H9 (cell line): ENCODE data around the gene OOSP4A. TPM values are rescaled to one million over a fixed set of nuclear protein-coding genes. Genes with fewer than 3 reads are reported as not detected.
A peak's percentile ranks its signal among the peaks of the same experiment; 100 is the strongest.

Source experiments
- DNase-seq: peaks from one replicate; pipeline ENCODE4 v3.0.0-alpha.2; 2017
- H2AFZ ChIP-seq: one replicate; pipeline ENCODE4 v1.6.1; 2013; ENCODE audit warnings: mild to moderate bottlenecking, low read length, control low read depth, moderate library complexity
- H2AK5ac ChIP-seq: 2 replicates; pipeline ENCODE4 v1.6.1; 2013; ENCODE audit warnings: low read length, control low read depth, mixed read lengths; ENCODE audit not compliant: insufficient read length
- H2BK120ac ChIP-seq: one replicate; pipeline ENCODE4 v1.6.1; 2013; ENCODE audit warnings: low read depth, mild to moderate bottlenecking, low read length, control low read depth, inconsistent platforms; ENCODE audit not compliant: poor library complexity, severe bottlenecking
- H2BK12ac ChIP-seq: 2 replicates; pipeline ENCODE4 v1.6.1; 2013; ENCODE audit warnings: low read length, control low read depth, mixed read lengths, low read depth; ENCODE audit not compliant: insufficient read length
- H2BK15ac ChIP-seq: 2 replicates; pipeline ENCODE4 v1.6.1; 2013; ENCODE audit warnings: low read depth, low read length, control low read depth
- H2BK20ac ChIP-seq: one replicate; pipeline ENCODE4 v1.6.1; 2013; ENCODE audit warnings: low read depth, mild to moderate bottlenecking, low read length, control low read depth, inconsistent platforms; ENCODE audit not compliant: poor library complexity, severe bottlenecking
- H2BK5ac ChIP-seq: 2 replicates; pipeline ENCODE4 v1.6.1; 2013; ENCODE audit warnings: low read length, control low read depth, mixed read lengths; ENCODE audit not compliant: insufficient read length
- H3K14ac ChIP-seq: 2 replicates; pipeline ENCODE4 v1.6.1; 2013; ENCODE audit warnings: low read length, control low read depth; ENCODE audit not compliant: insufficient read depth
- H3K18ac ChIP-seq: 2 replicates; pipeline ENCODE4 v1.6.1; 2013; ENCODE audit warnings: low read depth, mild to moderate bottlenecking, mixed read lengths, low read length, control low read depth; ENCODE audit not compliant: insufficient read length
- H3K23ac ChIP-seq: 2 replicates; pipeline ENCODE4 v1.6.1; 2013; ENCODE audit warnings: low read length, control low read depth, mixed read lengths, low read depth; ENCODE audit not compliant: insufficient read length
- H3K23me2 ChIP-seq: 2 replicates; pipeline ENCODE4 v1.6.1; 2013; ENCODE audit warnings: low read depth, mild to moderate bottlenecking, mixed read lengths, low read length, control low read depth; ENCODE audit not compliant: insufficient read length, poor library complexity, severe bottlenecking
- H3K27ac ChIP-seq: 2 replicates; pipeline ENCODE4 v1.5.1; 2013; ENCODE audit warnings: low read length, control low read depth, mixed read lengths, low read depth; ENCODE audit not compliant: insufficient read length
- H3K27me3 ChIP-seq: 2 replicates; pipeline ENCODE4 v1.6.1; 2013; ENCODE audit warnings: low read length, control low read depth, inconsistent platforms; ENCODE audit not compliant: insufficient read depth
- H3K4ac ChIP-seq: 2 replicates; pipeline ENCODE4 v1.6.1; 2013; ENCODE audit warnings: low read depth, mild to moderate bottlenecking, control low read depth, inconsistent platforms, low read length, moderate library complexity
- H3K4me1 ChIP-seq: 2 replicates; pipeline ENCODE4 v1.6.1; 2013; ENCODE audit warnings: low read length, control low read depth, inconsistent platforms; ENCODE audit not compliant: insufficient read depth
- H3K4me2 ChIP-seq: 2 replicates; pipeline ENCODE4 v1.6.1; 2013; ENCODE audit warnings: low read length, control low read depth, mixed read lengths; ENCODE audit not compliant: insufficient read length, insufficient read depth
- H3K56ac ChIP-seq: 2 replicates; pipeline ENCODE4 v1.6.1; 2013; ENCODE audit warnings: low read depth, mild to moderate bottlenecking, mixed read lengths, low read length, control low read depth; ENCODE audit not compliant: insufficient read length
- H3K79me1 ChIP-seq: 2 replicates; pipeline ENCODE4 v1.6.1; 2013; ENCODE audit warnings: low read depth, mild to moderate bottlenecking, moderate library complexity, low read length, control low read depth, inconsistent platforms; ENCODE audit not compliant: insufficient read depth, poor library complexity, severe bottlenecking
- H3K79me2 ChIP-seq: 2 replicates; pipeline ENCODE4 v1.6.1; 2013; ENCODE audit warnings: low read length, control low read depth, inconsistent platforms; ENCODE audit not compliant: insufficient read depth
- H3K9ac ChIP-seq: 2 replicates; pipeline ENCODE4 v1.6.1; 2013; ENCODE audit warnings: low read length, control low read depth, mixed read lengths; ENCODE audit not compliant: insufficient read length; ENCODE audit errors: extremely low read depth
- H3K9me3 ChIP-seq: one replicate; pipeline ENCODE4 v1.6.1; 2013; ENCODE audit warnings: low read depth, low read length, inconsistent platforms; ENCODE audit not compliant: control insufficient read depth
- H3T11ph ChIP-seq: one replicate; pipeline ENCODE4 v1.6.1; 2013; ENCODE audit warnings: mild to moderate bottlenecking, low read length, control low read depth, inconsistent platforms
- H4K20me1 ChIP-seq: one replicate; pipeline ENCODE4 v1.6.1; 2013; ENCODE audit not compliant: control insufficient read depth, insufficient read length, insufficient read depth
- H4K5ac ChIP-seq: 2 replicates; pipeline ENCODE4 v1.6.1; 2013; ENCODE audit warnings: low read depth, mild to moderate bottlenecking, mixed read lengths, low read length, control low read depth; ENCODE audit not compliant: insufficient read length
- H4K8ac ChIP-seq: replicated peaks from 2 replicates; pipeline ENCODE4 v1.6.1; 2013; ENCODE audit warnings: low read length, control low read depth, mixed read lengths, low read depth; ENCODE audit not compliant: insufficient read length
- H4K91ac ChIP-seq: 2 replicates; pipeline ENCODE4 v1.6.1; 2013; ENCODE audit warnings: low read depth, mild to moderate bottlenecking, moderate library complexity, mixed read lengths, low read length, control low read depth; ENCODE audit not compliant: insufficient read length
- H3K27ac Mint-ChIP-seq, 3 experiments: 2 replicates in 2 of 3; 3 replicates in 1 of 3; pipeline ENCODE4 v1.8.0; 2020 to 2021; ENCODE audit warnings: mixed read lengths in 3 of 3, mild to moderate bottlenecking in 1 of 3, moderate library complexity in 1 of 3
- H3K27me3 Mint-ChIP-seq: 2 replicates; pipeline ENCODE4 v1.8.0; 2021; ENCODE audit warnings: low read depth, mild to moderate bottlenecking, moderate library complexity, mixed read lengths
- H3K36me3 Mint-ChIP-seq, 3 experiments: 2 replicates in 2 of 3; 3 replicates in 1 of 3; pipeline ENCODE4 v1.8.0; 2020 to 2021; ENCODE audit warnings: low read depth in 3 of 3, mixed read lengths in 3 of 3; ENCODE audit not compliant: insufficient read depth in 1 of 3
- H3K4me1 Mint-ChIP-seq, 2 experiments: 2 replicates each; pipeline ENCODE4 v1.8.0; 2020; ENCODE audit warnings: mixed read lengths in 2 of 2
- H3K4me3 Mint-ChIP-seq, 2 experiments: 2 replicates in 1 of 2; 3 replicates in 1 of 2; pipeline ENCODE4 v1.8.0; 2020 to 2021; ENCODE audit warnings: mild to moderate bottlenecking in 2 of 2, mixed read lengths in 2 of 2, moderate library complexity in 1 of 2
- H3K9me3 Mint-ChIP-seq, 2 experiments: 2 replicates in 1 of 2; 3 replicates in 1 of 2; pipeline ENCODE4 v1.8.0; 2020; ENCODE audit warnings: mild to moderate bottlenecking in 2 of 2, mixed read lengths in 2 of 2, moderate library complexity in 1 of 2
- WGBS: extraction: QIAGEN DNeasy Blood & Tissue Kit; methylation state at CpG from one replicate; pipeline ENCODE4 v1.1.7; 2013; ENCODE audit warnings: missing lambda C conversion rate, low lambda C conversion rate, mixed read lengths; ENCODE audit not compliant: insufficient read length; ENCODE audit errors: extremely low coverage; 5-methylcytosine and 5-hydroxymethylcytosine counted together
- total RNA-seq: library from RNA; stranded (reverse); gene quantifications from 2 replicates; pipeline ENCODE4 v1.2.1, GENCODE V29; 2021
- TF ChIP-seq, protein P1 (sequence below): fragments of 200-600 bp; sonication (generic); conservative IDR thresholded peaks from 3 replicates; pipeline ENCODE4 v1.8.0; 2021; ENCODE audit warnings: antibody characterized with exemption, mild to moderate bottlenecking

OOSP4A gene
- total RNA-seq, 1 experiment from 2014 or later: not detected

DNA sequence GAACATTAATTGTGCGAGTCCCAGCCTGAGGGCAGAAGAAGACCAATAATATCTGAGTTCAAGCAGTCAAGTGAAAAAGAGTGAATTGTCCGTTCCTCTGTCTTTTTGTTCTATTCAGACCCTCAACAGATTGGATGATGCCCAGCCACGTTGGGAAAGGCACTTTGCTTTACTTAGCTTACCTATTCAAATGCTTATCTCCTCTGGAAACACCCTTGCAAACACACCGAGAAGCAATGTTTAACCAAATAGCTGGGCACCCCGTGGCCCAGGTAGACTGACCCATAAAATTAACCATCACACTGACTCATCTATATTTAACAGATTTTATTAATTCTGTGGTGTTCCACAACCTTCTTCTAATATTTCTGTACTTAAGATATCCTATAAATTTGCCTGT, 9.3 kb downstream of the OOSP4A start:
- H4K8ac ChIP-seq: no peak overlapping the region
- no peaks in the 10 kb centered on the region for H3K36me3 Mint-ChIP-seq
- H3K4me1 Mint-ChIP-seq: peaks cover 8 to 11% of the 10 kb centered on the region in 2 experiments
- no peaks in the 10 kb centered on the region for H3K27me3 Mint-ChIP-seq
- TF ChIP-seq, protein P1, sequence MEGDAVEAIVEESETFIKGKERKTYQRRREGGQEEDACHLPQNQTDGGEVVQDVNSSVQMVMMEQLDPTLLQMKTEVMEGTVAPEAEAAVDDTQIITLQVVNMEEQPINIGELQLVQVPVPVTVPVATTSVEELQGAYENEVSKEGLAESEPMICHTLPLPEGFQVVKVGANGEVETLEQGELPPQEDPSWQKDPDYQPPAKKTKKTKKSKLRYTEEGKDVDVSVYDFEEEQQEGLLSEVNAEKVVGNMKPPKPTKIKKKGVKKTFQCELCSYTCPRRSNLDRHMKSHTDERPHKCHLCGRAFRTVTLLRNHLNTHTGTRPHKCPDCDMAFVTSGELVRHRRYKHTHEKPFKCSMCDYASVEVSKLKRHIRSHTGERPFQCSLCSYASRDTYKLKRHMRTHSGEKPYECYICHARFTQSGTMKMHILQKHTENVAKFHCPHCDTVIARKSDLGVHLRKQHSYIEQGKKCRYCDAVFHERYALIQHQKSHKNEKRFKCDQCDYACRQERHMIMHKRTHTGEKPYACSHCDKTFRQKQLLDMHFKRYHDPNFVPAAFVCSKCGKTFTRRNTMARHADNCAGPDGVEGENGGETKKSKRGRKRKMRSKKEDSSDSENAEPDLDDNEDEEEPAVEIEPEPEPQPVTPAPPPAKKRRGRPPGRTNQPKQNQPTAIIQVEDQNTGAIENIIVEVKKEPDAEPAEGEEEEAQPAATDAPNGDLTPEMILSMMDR: no peak
- no peak overlapping the region for H3K56ac ChIP-seq
- H2BK20ac ChIP-seq: no peak overlapping the region
- no peak overlapping the region for H4K5ac ChIP-seq
- no peak for DNase-seq
- H3K4me3 Mint-ChIP-seq: no peak overlapping the region
- H4K91ac ChIP-seq: no peak overlapping the region
- no peak overlapping the region for H3K23ac ChIP-seq
- no peak overlapping the region for H3T11ph ChIP-seq
- no peak overlapping the region for H2AFZ ChIP-seq
- H2BK15ac ChIP-seq: no peak overlapping the region
- no peaks in the 10 kb centered on the region for H3K23me2 ChIP-seq
- no peak overlapping the region for H2BK120ac ChIP-seq
- no peaks in the 10 kb centered on the region for H3K27me3 ChIP-seq
- no peaks in the 10 kb centered on the region for H4K20me1 ChIP-seq
- no peaks in the 10 kb centered on the region for H3K9me3 ChIP-seq
- H3K4ac ChIP-seq: no peak overlapping the region
- H2BK5ac ChIP-seq: no peak overlapping the region
- H3K27ac Mint-ChIP-seq: peak overlapping the region in 2 of 3 experiments; percentile 41 to 56; a peak in 3 of 7 replicates
- no peak overlapping the region for H3K18ac ChIP-seq
- WGBS: no CpG with 5 or more reads among the region's 5 CpGs
- H3K4me1 ChIP-seq: no peaks in the 10 kb centered on the region
- H3K9me3 Mint-ChIP-seq: no peaks in the 10 kb centered on the region
- no peaks in the 10 kb centered on the region for H3K79me1 ChIP-seq
- H2AK5ac ChIP-seq: no peak overlapping the region
- no peak overlapping the region for H3K9ac ChIP-seq
- H3K4me2 ChIP-seq: no peak overlapping the region
- no peak overlapping the region for H3K27ac ChIP-seq
- no peak overlapping the region for H3K14ac ChIP-seq
- no peaks in the 10 kb centered on the region for H3K79me2 ChIP-seq
- no peak overlapping the region for H2BK12ac ChIP-seq
